ENCODE results near the gene SNX27. TPM values are rescaled to one million over a fixed set of nuclear protein-coding genes. Genes with fewer than 3 reads are reported as not detected.

Gene SNX27
- polyA plus RNA-seq, 1 donor (not counting 4 experiments of a cell fraction or from before 2014, with no cell fraction given): 15.7 TPM

DNA sequence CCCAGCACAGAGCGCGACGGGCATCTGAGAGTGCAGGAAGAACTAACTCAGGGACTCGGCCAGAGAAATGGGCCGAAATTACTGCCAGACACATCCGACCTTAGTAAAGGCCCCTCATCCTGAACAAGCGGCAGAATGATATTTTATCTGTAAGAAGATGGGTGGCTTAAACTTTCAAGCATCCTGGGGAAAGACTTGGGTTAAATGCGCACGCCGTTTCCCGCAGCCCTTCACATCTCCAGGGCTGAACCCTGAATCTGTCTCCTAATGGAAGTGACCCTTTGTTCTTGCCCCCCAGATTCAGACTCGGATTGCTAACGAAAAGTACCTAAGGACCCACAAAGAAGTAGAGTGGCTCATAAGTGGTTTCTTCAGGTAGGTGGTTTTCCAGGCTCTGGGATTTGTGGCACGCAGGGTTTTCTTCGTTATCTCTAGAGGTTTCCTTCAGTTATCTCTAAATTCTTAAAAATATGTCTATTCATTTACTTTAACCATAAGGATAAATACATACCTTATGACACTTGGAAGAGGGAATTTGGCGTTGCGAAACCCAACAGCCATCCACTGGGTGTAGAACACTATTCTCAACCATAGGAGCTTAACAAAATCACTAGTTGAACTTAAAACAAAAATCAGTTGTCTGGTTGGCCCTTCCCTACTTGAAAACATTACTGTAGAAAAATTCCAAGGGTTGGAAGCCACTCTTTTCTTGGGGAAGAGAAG is 110.1 kb downstream of the SNX27 start:
- Histone ChIP-seq H3K4me3 (ENCODE audit: control insufficient read depth in 2 of 3, extremely low read depth in 1 of 3, insufficient read depth in 2 of 3, low read depth in 1 of 3, low read length in 3 of 3) (no peak overlapping the region), H3K79me2 (ENCODE audit: control insufficient read depth, insufficient read depth, low read length) (no peaks in the 10 kb centered on the region), H3K4me1 (ENCODE audit: control insufficient read depth, extremely low read depth, insufficient read depth, low read length) (peaks cover 4% of the 10 kb centered on the region), H3K27me3 (ENCODE audit: control insufficient read depth, extremely low read depth, insufficient read depth, low read length) (peaks cover 49% of the 10 kb centered on the region), H3K36me3 (ENCODE audit: control insufficient read depth in 2 of 2, extremely low read depth in 1 of 2, insufficient read depth in 2 of 2, low read length in 2 of 2) (no peaks in the 10 kb centered on the region), H3K9me3 (ENCODE audit: control insufficient read depth, low read depth, low read length) (no peaks in the 10 kb centered on the region), H3K9me1 (ENCODE audit: control insufficient read depth, extremely low read depth, insufficient read depth, low read length) (no peaks in the 10 kb centered on the region), H3K27ac (ENCODE audit: control insufficient read depth, insufficient read depth, low read length) (no peak overlapping the region), H4K20me1 (ENCODE audit: control insufficient read depth, extremely low read depth, insufficient read depth, low read length) (no peaks in the 10 kb centered on the region), H2AFZ (ENCODE audit: control insufficient read depth, low read length) (no peak overlapping the region), H3K9ac (ENCODE audit: control insufficient read depth, extremely low read depth, insufficient read depth, low read length) (no peak overlapping the region), H3K4me2 (ENCODE audit: control insufficient read depth, extremely low read depth, insufficient read depth, low read depth, low read length) (peak overlapping the region; percentile 46)
- TF ChIP-seq, protein P1, sequence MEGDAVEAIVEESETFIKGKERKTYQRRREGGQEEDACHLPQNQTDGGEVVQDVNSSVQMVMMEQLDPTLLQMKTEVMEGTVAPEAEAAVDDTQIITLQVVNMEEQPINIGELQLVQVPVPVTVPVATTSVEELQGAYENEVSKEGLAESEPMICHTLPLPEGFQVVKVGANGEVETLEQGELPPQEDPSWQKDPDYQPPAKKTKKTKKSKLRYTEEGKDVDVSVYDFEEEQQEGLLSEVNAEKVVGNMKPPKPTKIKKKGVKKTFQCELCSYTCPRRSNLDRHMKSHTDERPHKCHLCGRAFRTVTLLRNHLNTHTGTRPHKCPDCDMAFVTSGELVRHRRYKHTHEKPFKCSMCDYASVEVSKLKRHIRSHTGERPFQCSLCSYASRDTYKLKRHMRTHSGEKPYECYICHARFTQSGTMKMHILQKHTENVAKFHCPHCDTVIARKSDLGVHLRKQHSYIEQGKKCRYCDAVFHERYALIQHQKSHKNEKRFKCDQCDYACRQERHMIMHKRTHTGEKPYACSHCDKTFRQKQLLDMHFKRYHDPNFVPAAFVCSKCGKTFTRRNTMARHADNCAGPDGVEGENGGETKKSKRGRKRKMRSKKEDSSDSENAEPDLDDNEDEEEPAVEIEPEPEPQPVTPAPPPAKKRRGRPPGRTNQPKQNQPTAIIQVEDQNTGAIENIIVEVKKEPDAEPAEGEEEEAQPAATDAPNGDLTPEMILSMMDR (optimal IDR thresholded peaks at IDR 0.05 in 1 of 3, IDR thresholded peaks at IDR 0.05 in 1 of 3, conservative IDR thresholded peaks at IDR 0.05 in 1 of 3; ENCODE audit: extremely low read depth in 1 of 3, insufficient read depth in 2 of 3, low read length in 3 of 3): no peak
- peak; percentile 68 for TF ChIP-seq EZH2 (IDR thresholded peaks at IDR 0.05; ENCODE audit: low read length)
- dilution Hi-C loops (cut with MboI; ENCODE audit: extremely low pct_ligation_motif_present, low sequenced_read_pairs): no loop called here
- FAIRE-seq (no peak), DNase-seq (ENCODE audit: low read depth, low spot score) (no peak)

DNA sequence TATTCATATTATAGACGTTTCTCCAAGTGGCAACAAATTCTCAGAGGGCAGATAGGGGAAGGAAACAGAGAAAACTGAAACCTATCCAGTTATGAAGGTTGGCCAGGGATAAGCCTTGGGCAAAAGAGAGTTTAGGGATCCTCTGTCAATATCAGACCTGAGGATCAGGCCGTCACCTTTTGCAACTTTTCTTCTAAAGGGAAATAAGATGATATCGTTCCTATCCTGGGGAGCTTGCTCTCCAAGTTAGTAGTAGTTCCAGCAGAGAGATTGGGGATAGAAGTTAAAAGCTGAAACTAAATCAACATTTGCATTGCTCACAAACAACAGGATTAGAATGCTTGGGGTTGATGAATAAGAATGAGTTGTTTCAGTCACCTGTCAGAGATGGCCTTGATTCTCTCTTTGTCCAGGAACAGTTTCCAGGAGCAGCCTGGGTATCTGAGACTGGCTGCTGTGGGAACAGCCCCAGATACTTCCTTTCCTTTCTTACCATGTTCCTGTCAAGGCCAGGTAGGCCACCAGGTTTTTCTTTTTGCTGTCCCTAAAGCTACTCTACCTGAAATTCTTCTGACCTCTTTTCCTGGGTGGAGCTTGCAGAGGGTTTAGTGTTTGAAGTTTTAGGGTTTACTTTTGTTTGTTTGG is 112.0 kb downstream of the SNX27 start:
- H3K9me3 ChIP-seq (ENCODE audit: control insufficient read depth, low read depth, low read length): no peaks in the 10 kb centered on the region
- peaks cover 4% of the 10 kb centered on the region for H3K4me1 ChIP-seq (ENCODE audit: control insufficient read depth, extremely low read depth, insufficient read depth, low read length)
- no peak overlapping the region for H3K27ac ChIP-seq (ENCODE audit: control insufficient read depth, insufficient read depth, low read length)
- H3K9ac ChIP-seq (ENCODE audit: control insufficient read depth, extremely low read depth, insufficient read depth, low read length): no peak overlapping the region
- H4K20me1 ChIP-seq (ENCODE audit: control insufficient read depth, extremely low read depth, insufficient read depth, low read length): no peaks in the 10 kb centered on the region
- H3K4me3 ChIP-seq (ENCODE audit: control insufficient read depth in 2 of 3, extremely low read depth in 1 of 3, insufficient read depth in 2 of 3, low read depth in 1 of 3, low read length in 3 of 3): no peak overlapping the region
- H2AFZ ChIP-seq (ENCODE audit: control insufficient read depth, low read length): no peak overlapping the region
- DNase-seq (ENCODE audit: low read depth, low spot score) (no peak), FAIRE-seq (no peak)
- H3K27me3 ChIP-seq (ENCODE audit: control insufficient read depth, extremely low read depth, insufficient read depth, low read length): peaks cover 32% of the 10 kb centered on the region
- TF ChIP-seq EZH2 (IDR thresholded peaks at IDR 0.05; ENCODE audit: low read length): no peak
- TF ChIP-seq, protein P1 (optimal IDR thresholded peaks at IDR 0.05 in 1 of 3, IDR thresholded peaks at IDR 0.05 in 1 of 3, conservative IDR thresholded peaks at IDR 0.05 in 1 of 3; ENCODE audit: extremely low read depth in 1 of 3, insufficient read depth in 2 of 3, low read length in 3 of 3): no peak
- no peak overlapping the region for H3K4me2 ChIP-seq (ENCODE audit: control insufficient read depth, extremely low read depth, insufficient read depth, low read depth, low read length)
- dilution Hi-C loops (cut with MboI; ENCODE audit: extremely low pct_ligation_motif_present, low sequenced_read_pairs): no loop called here
- no peaks in the 10 kb centered on the region for H3K9me1 ChIP-seq (ENCODE audit: control insufficient read depth, extremely low read depth, insufficient read depth, low read length)
- no peaks in the 10 kb centered on the region for H3K79me2 ChIP-seq (ENCODE audit: control insufficient read depth, insufficient read depth, low read length)
- no peaks in the 10 kb centered on the region for H3K36me3 ChIP-seq (ENCODE audit: control insufficient read depth in 2 of 2, extremely low read depth in 1 of 2, insufficient read depth in 2 of 2, low read length in 2 of 2)

Measured in keratinocyte (primary cell).